Fibroblast of skin of left quadriceps (primary cell): ENCODE results near the gene SVIL.
A peak's percentile ranks its signal among the peaks of the same experiment; 100 is the strongest.
"Not testable (repeated sequence)": the region's sequence is repeated elsewhere in the genome, so short reads cannot be mapped to it uniquely, and the experiment has no call there.

Source experiments
- DNase-seq, 2 experiments: peaks; one replicate each; pipeline ENCODE4 v3.0.0-alpha.2; 2013; ENCODE audit warnings: low read depth in 2 of 2

SVIL gene

DNA sequence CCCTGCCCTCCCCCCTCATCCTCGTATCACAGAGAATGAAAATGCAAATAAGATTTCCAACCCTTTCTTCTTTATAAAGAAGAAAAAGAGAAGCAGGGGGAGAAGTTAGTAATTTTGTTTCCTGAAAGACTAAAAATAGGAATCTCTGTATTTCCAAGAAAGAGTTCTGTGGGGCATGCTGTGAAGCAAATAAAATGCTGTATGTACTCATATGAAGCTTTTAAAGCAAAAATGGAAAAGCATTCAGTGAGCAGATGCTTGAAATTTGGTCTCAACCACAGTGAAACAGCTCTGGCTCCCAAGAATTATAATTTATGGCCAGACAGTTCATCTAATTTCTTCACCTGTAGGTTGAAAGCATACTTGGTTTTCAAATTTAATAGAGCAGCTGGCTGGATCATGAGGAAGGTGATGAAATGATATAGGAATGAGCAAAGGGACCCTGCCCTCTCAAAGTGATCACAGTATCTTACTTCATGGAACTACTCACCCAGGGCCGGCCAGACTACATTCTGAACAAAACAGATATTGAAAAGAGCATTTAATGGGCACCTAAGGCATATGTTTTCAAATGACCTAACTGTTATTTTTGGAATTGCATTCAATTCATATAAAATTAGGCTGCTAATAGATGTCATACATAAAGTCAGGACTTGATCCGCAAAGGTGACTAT is 31.4 kb downstream of the SVIL start:
- no peak for DNase-seq

DNA sequence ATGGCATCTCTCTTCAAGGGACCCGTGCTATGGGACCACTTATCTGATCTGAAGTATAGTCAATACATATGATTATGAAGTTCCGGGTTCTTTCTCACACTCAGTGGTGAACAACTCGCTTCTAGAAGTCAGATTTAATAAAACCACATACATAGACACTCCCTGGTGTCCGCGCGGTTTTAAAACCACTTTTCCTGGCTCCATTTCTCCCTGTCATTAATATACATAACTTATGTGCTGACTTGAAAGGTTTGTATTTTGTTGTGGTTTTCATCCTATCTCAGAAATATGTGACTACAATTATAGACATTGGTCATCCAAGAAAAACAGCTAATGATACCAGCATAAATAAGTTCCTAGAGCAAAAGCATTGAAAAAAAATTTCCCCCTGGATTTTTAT is 34.0 kb downstream of the SVIL start:
- peak in 1 of 2 experiments; percentile 32 for DNase-seq

- DNase-seq, result no peak
Observed at GRCh38 chr10:29600067-29600466, 34.7 kb downstream of the SVIL start.

- no peak for DNase-seq
Observed at GRCh38 chr10:29598851-29599311, 35.9 kb downstream of the SVIL start.

DNA sequence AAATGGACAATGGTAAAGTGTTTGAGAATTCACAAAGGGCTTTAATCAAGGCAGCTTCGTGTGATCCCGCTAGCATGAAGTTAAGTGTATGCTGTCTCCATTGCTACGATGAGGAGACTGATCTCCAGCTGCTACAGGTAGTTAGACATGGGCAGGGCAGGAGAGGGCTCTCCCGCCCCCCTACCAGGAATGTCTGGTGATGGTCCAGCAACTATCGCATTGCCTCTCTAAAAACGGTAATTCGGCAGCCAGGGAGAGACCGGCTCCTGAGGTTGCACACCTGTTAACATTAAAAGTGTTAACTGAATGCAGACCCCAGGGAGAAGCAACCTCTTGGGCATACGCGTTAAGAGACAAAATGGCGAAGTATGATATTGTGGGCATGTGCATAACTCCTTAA is 37.9 kb downstream of the SVIL start:
- DNase-seq, result no peak

- DNase-seq, result no peak
Observed at GRCh38 chr10:29596356-29596755, 38.4 kb downstream of the SVIL start.

GRCh38 chr10:29595636-29596225 is 39.0 kb downstream of the SVIL start:
- DNase-seq, result no peak

DNA sequence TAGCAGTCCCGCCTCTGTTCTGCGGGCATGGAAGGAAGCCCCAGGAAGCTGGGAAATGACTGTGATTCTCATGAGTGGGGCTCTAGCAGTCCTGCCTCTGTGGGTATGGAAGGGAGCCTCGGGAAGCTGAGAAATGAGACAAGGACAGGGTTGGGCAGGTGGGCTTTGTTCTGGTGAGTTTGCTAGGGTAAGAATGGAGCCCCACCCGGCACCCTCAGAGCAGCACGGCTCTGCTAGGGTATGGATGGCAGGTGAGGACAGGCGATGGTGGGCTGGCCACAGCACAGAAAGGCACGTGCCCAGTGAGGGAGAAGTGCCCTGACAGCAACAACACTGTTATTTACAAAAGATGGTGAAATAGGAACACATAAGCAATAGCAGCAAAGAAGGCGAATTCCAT is 39.6 kb downstream of the SVIL start:
- DNase-seq, result no peak

DNA sequence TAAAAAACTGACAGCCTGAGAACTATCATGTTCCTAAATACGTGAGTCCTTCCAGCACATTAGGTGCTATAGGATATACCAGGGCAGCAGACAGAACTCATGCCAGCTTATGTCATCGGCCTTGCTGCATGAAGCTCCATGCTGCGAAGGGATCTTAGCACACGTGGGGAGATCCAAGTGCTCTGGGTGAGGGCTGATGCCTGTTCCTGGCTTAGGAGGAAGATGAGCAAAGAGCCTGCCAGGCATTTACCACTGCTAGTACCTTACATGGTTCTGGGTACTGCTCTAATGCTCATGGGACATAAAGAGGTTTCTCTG is 43.2 kb downstream of the SVIL start:
- no peak for DNase-seq

GRCh38 chr10:29590915-29591650 is 43.7 kb downstream of the SVIL start:
- no peak for DNase-seq

DNA sequence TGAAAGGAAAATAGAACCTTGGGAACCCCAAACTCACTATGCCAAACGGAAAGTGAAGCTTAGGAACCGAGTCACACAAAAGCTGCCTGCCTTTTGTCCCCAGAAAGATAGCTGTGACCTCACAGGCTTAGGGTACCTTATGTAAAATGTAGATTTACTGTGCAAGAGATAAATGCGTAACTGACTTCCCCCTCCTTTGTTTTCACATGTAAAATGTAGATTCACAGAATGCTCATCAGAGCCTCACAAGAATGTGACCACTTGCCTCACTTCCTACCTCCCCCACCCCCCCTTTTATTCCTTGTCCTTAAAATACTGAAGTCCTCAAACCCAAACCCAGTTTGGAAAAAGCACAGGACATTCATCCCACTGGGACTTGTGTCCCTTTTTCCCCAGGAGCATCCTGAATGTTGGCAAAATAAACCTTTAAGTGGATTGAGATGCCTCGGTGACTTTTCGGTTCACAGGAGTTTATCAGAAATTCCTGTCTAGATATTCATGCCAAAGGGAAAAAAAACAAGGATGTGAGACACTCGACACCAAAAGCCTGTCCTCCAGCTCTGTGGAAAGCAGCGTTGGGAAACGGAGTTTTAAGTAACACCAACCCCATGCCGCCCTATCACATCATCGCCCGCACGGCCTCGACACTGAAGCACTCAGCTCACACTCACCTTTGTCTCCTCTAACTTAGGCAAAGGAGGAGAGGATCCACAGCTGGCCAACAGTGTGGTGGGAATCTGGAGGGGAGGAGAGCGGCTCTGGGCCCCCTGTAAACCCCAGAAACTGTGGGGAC is 45.9 kb downstream of the SVIL start:
- no peak for DNase-seq

DNA sequence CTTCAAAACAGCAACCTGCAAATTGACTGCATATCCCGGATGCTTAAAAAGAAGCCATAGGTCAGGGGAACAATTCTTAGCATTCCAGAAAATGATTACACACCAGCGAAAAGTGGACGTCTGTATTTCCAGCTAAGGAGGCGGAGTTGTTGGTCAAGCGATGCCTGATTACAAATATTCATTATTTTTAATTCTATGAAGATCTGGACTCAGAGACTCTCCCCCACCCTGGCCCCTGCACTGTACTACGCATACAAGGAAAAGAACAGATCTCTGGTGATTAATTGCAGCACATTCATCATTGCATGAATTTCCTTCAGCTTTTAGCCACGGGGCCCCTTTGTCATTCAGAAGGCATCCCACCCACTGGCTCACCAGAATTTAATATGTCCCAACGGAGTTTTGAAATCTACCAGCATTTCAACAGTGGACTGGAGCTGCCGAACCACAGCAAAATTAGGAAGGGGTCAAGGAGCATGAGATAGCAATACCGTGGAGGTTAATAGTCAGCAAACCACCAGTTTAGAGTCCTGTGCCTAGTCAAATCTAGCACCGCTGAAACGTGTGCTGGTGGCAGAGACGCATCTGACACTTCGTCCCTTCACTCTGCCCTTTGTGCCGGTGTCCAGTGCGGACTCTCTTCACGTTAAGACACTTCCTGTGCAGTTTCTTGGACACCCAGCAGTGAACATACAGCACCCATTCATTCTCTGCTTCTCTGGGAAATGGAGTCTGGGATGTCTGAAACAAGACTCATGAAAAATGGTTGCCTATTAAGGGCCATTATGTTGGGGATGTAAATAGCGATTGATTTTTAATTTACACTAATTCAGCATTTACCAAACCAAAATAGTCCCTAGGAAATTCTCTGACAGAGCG is 46.8 kb downstream of the SVIL start:
- DNase-seq, result not testable (repeated sequence)

GRCh38 chr10:29587102-29587749 is 47.5 kb downstream of the SVIL start:
- not testable (repeated sequence) for DNase-seq

DNA sequence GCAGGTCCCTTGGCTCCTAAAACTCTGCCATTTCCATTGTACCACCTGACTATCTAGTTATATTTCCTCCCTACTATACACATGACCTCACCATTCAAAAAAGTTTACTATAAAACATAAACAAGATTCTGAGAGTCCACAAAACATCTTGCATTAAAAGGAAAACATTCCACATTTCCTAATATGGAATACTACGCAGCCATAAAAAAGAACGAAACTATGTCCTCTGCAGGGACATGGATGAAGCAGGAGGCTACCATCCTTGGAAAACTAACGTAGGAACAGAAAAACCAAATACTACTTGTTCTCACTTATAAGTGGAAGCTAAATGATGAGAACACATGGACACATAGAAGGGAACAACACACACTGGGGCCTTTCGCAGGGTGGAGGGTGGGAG is 48.3 kb downstream of the SVIL start:
- no peak for DNase-seq

- no peak for DNase-seq
Observed at GRCh38 chr10:29585488-29585976, 49.2 kb downstream of the SVIL start.

DNA sequence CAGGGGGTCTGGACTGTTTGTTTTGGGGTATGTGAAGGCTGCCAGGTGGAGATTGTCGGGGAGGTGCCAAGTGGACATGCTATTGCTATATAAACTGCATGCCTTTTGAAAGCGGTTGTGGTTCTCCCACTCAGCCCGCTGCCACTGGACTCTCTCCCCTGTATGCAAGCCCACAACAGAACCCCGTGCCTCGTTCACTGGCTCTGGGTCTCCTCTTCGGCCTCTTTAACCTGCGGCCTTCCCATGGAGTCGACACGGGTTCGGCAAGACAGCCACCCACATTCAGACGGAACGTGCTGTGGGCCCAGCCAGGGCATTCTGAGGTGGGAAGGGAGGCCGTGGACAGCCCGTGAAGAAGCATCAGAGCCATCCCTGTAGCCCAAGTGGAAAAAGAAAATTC is 50.3 kb downstream of the SVIL start:
- DNase-seq, result no peak

DNA sequence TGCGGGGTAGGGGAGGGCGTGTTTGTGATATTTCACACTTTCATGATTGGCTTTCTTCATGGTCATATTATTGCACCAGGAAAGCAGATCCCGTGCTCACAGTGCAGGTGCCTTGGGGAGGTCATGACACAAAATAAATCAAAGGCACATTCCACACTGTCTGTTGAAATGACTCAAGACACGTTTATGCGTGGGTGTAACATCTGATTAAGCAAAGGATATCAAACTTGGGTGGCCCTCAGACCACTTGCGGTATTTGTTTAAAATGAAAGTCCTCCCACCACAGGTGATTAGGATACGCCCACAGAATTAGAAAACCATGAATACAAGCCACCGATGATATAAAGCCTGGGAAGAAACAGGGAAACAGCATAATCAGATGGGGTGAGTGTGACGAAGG is 51.1 kb downstream of the SVIL start:
- DNase-seq, result no peak

DNA sequence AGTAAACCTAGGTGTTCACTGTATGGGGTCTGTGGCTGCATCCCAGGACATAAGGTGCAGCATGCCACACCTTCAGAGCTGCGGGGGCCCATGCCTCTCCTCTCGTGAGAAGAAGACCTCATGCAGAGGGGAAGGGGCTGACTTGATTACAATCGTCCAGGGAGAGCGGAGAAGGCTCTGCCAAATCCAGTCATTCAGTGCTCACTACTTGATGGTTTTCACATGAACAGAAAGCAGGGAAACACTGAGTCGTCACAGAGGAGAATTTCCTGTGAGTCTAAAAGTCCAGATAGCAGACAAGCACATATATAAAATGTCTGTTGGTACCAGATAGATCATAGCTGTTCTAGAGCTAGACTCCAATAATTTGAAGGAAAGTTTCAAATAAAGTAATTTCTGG is 52.0 kb downstream of the SVIL start:
- DNase-seq, result not testable (repeated sequence)

GRCh38 chr10:29579455-29579970 is 55.3 kb downstream of the SVIL start:
- no peak for DNase-seq

GRCh38 chr10:29578457-29578856 is 56.3 kb downstream of the SVIL start:
- DNase-seq, result no peak
